HG02981 (cell line): Measurements from ENCODE around the gene TRMT5.
A peak's percentile ranks its signal among the peaks of the same experiment; 100 is the strongest.

Experiments
- ATAC-seq: cut with Tn5 transposase; IDR thresholded peaks from one replicate; pipeline ENCODE4 v1.9.1; 2021; ENCODE audit warnings: mild to moderate bottlenecking, moderate library complexity; ENCODE audit not compliant: unreplicated experiment

TRMT5 gene

GRCh38 chr14:60965402-60965801, 15.5 kb downstream of the TRMT5 start:
- no peak for ATAC-seq

- no peak for ATAC-seq
Measured at GRCh38 chr14:60964904-60965303, 16.0 kb downstream of the TRMT5 start.

GRCh38 chr14:60963761-60964160, 17.1 kb downstream of the TRMT5 start:
- no peak for ATAC-seq

GRCh38 chr14:60958146-60958545, 22.7 kb downstream of the TRMT5 start:
- no peak for ATAC-seq

- ATAC-seq: no peak
Measured at GRCh38 chr14:60956632-60957031, 24.2 kb downstream of the TRMT5 start.

- ATAC-seq: no peak
Measured at GRCh38 chr14:60956202-60956601, 24.7 kb downstream of the TRMT5 start.

- ATAC-seq: no peak
Measured at GRCh38 chr14:60951776-60952435, 29.0 kb downstream of the TRMT5 start.

GRCh38 chr14:60946773-60947172, 34.1 kb downstream of the TRMT5 start:
- ATAC-seq: no peak

GRCh38 chr14:60945984-60946383, 34.9 kb downstream of the TRMT5 start:
- no peak for ATAC-seq

GRCh38 chr14:60944204-60944603, 36.7 kb downstream of the TRMT5 start:
- no peak for ATAC-seq

- ATAC-seq: no peak
Measured at GRCh38 chr14:60943637-60944032, 37.2 kb downstream of the TRMT5 start.

- no peak for ATAC-seq
Measured at GRCh38 chr14:60935319-60935718, 45.6 kb downstream of the TRMT5 start.

GRCh38 chr14:60933920-60934655, 46.8 kb downstream of the TRMT5 start:
- ATAC-seq: no peak

GRCh38 chr14:60931218-60931617, 49.7 kb downstream of the TRMT5 start:
- ATAC-seq: no peak

GRCh38 chr14:60926002-60926401, 54.9 kb downstream of the TRMT5 start:
- ATAC-seq: peak; percentile 96

- ATAC-seq: no peak
Measured at GRCh38 chr14:60925286-60925685, 55.6 kb downstream of the TRMT5 start.

GRCh38 chr14:60922050-60922449, 58.8 kb downstream of the TRMT5 start:
- no peak for ATAC-seq
